Measurements from ENCODE around the gene DRAXIN. TPM values are rescaled to one million over a fixed set of nuclear protein-coding genes. Genes with fewer than 3 reads are reported as not detected.
A peak's percentile ranks its signal among the peaks of the same experiment; 100 is the strongest.

The DRAXIN gene
- total RNA-seq, 1 experiment from 2014 or later: 20.5 TPM

DNA sequence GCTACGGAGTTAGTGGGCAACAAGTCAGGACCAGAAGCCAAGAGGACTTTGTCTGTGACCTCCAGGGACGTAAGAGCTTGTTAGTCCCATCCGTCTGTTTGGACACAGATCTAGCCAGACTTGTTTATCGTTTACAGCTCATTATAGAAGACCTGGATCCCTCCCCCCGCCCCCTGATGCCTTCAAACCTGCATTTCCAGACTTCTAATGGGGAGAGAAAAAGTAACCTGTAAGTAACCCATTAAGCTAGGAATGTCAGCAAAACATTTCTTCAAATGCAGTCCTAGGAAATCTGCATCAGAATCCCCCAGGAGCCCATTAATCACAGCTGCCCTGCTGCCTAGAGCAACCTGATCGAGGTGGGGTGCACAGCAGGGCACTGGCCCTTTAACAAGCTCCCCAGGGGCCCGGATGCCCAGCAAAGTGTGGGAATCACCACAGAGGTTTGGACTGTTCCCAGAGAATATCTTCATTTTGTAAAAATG is 9.2 kb upstream of the DRAXIN start:
- peak overlapping the region; percentile 65 for H3K4me2 ChIP-seq (ENCODE audit: insufficient read depth, insufficient read length, low read length)

More for the DNA sequence above, 9.2 kb upstream of the DRAXIN start:
- no peaks in the 10 kb centered on the region for H3K23me2 ChIP-seq (ENCODE audit: insufficient read length, low read depth, low read length, poor library complexity, severe bottlenecking)
- H3T11ph ChIP-seq (ENCODE audit: low read length): no peak overlapping the region
- peak; percentile 83 for DNase-seq
- H3K27me3 ChIP-seq (ENCODE audit: insufficient read depth, low read length): no peaks in the 10 kb centered on the region
- no peaks in the 10 kb centered on the region for H4K20me1 ChIP-seq (ENCODE audit: control insufficient read depth, insufficient read depth, insufficient read length)
- H2AFZ ChIP-seq (ENCODE audit: low read length): no peak overlapping the region
- no peak overlapping the region for H2BK120ac ChIP-seq (ENCODE audit: low read depth, low read length, poor library complexity, severe bottlenecking)
- no peak overlapping the region for H4K91ac ChIP-seq (ENCODE audit: insufficient read length, low read depth, low read length)
- no peak overlapping the region for H3K14ac ChIP-seq (ENCODE audit: insufficient read depth, low read length)
- H2BK20ac ChIP-seq (ENCODE audit: low read depth, low read length, poor library complexity, severe bottlenecking): no peak overlapping the region
- H3K27ac Mint-ChIP-seq: peak overlapping the region; percentile 90 to 100 (median 99)
- no peak overlapping the region for H3K4ac ChIP-seq (ENCODE audit: low read depth, low read length)
- no peak overlapping the region for H4K5ac ChIP-seq (ENCODE audit: insufficient read length, low read depth, low read length)
- peak overlapping the region; percentile 71 to 88 for H3K4me3 Mint-ChIP-seq
- peaks cover 55 to 70% of the 10 kb centered on the region in 2 experiments for H3K4me1 Mint-ChIP-seq
- H2AK5ac ChIP-seq (ENCODE audit: insufficient read length, low read length): no peak overlapping the region
- no peak overlapping the region for H3K56ac ChIP-seq (ENCODE audit: insufficient read length, low read depth, low read length)
- H3K36me3 Mint-ChIP-seq (ENCODE audit: insufficient read depth in 1 of 3, low read depth in 3 of 3): peaks cover 12 to 38% (median 33%) of the 10 kb centered on the region in 3 experiments
- H2BK5ac ChIP-seq (ENCODE audit: insufficient read length, low read length): no peak overlapping the region
- no peaks in the 10 kb centered on the region for H3K9me3 Mint-ChIP-seq
- H3K27me3 Mint-ChIP-seq (ENCODE audit: low read depth): no peaks in the 10 kb centered on the region
- H3K27ac ChIP-seq (ENCODE audit: insufficient read length, low read depth, low read length): peak overlapping the region; percentile 99
- H3K79me1 ChIP-seq (ENCODE audit: insufficient read depth, low read depth, low read length, poor library complexity, severe bottlenecking): no peaks in the 10 kb centered on the region
- peaks cover 18% of the 10 kb centered on the region; the same call in 1 of the 2 replicates for H3K4me1 ChIP-seq (ENCODE audit: insufficient read depth, low read length)
- no peak overlapping the region for H4K8ac ChIP-seq (replicated peaks; ENCODE audit: insufficient read length, low read depth, low read length)
- no CpG with 5 or more reads among the region's 7 CpGs for WGBS (ENCODE audit: extremely low coverage, insufficient read length, low lambda C conversion rate)
- H3K79me2 ChIP-seq (ENCODE audit: insufficient read depth, low read length): peaks cover 15% of the 10 kb centered on the region; the same call in 1 of the 2 replicates
- peak overlapping the region; percentile 48 for H3K9ac ChIP-seq (ENCODE audit: extremely low read depth, insufficient read length, low read length)
- no peak overlapping the region for H2BK12ac ChIP-seq (ENCODE audit: insufficient read length, low read depth, low read length)
- TF ChIP-seq, protein P1, sequence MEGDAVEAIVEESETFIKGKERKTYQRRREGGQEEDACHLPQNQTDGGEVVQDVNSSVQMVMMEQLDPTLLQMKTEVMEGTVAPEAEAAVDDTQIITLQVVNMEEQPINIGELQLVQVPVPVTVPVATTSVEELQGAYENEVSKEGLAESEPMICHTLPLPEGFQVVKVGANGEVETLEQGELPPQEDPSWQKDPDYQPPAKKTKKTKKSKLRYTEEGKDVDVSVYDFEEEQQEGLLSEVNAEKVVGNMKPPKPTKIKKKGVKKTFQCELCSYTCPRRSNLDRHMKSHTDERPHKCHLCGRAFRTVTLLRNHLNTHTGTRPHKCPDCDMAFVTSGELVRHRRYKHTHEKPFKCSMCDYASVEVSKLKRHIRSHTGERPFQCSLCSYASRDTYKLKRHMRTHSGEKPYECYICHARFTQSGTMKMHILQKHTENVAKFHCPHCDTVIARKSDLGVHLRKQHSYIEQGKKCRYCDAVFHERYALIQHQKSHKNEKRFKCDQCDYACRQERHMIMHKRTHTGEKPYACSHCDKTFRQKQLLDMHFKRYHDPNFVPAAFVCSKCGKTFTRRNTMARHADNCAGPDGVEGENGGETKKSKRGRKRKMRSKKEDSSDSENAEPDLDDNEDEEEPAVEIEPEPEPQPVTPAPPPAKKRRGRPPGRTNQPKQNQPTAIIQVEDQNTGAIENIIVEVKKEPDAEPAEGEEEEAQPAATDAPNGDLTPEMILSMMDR (conservative IDR thresholded peaks at IDR 0.05): no peak
- no peak overlapping the region for H3K18ac ChIP-seq (ENCODE audit: insufficient read length, low read depth, low read length)
- H2BK15ac ChIP-seq (ENCODE audit: low read depth, low read length): no peak overlapping the region
- H3K23ac ChIP-seq (ENCODE audit: insufficient read length, low read depth, low read length): no peak overlapping the region
- no peaks in the 10 kb centered on the region for H3K9me3 ChIP-seq (ENCODE audit: control insufficient read depth, low read depth, low read length)

All from H9 (cell line).